Renal cortex interstitium (tissue), 11 donors: ENCODE data around the gene AR. TPM values are rescaled to one million over a fixed set of nuclear protein-coding genes. Genes with fewer than 3 reads are reported as not detected.

ENCODE experiments used
- DNase-seq, 11 donors: peaks; one replicate each; pipeline ENCODE4 v3.0.0-alpha.2; 2013; ENCODE audit warnings: low read depth in 9 of 11, low spot score in 4 of 11; ENCODE audit errors: extremely low read depth in 1 of 11
- polyA plus RNA-seq, 3 donors: library from polyadenylated mRNA; unstranded; fragments of 120-200 nt; gene quantifications; one replicate each; pipeline ENCODE4 v1.2.1, GENCODE V29; 2013; ENCODE audit not compliant: insufficient read length in 3 of 3

AR gene
- polyA plus RNA-seq, 3 donors, result 2.3 to 3.3 (median 2.9) TPM

- no peak for DNase-seq
Observed at GRCh38 chrX:67717571-67717970, 173.8 kb downstream of the AR start.

GRCh38 chrX:67718926-67719325 lies 175.1 kb downstream of the AR start:
- no peak for DNase-seq

GRCh38 chrX:67720344-67720743 lies 176.5 kb downstream of the AR start:
- no peak for DNase-seq

- DNase-seq, result no peak
Observed at GRCh38 chrX:67721321-67721720, 177.5 kb downstream of the AR start.

GRCh38 chrX:67723580-67724351 lies 179.9 kb downstream of the AR start:
- DNase-seq, result no peak

- no peak for DNase-seq
Observed at GRCh38 chrX:67724359-67725110, 180.7 kb downstream of the AR start.

- no peak for DNase-seq
Observed at GRCh38 chrX:67725471-67725870, 181.7 kb downstream of the AR start.

- no peak for DNase-seq
Observed at GRCh38 chrX:67726018-67726417, 182.2 kb downstream of the AR start.

GRCh38 chrX:67727576-67727975 lies 183.8 kb downstream of the AR start:
- no peak for DNase-seq

GRCh38 chrX:67730296-67730695 lies 186.5 kb downstream of the AR start:
- DNase-seq, result no peak

- peak in 1 of 11 donors; percentile 8 for DNase-seq
Observed at GRCh38 chrX:67731061-67731460, 187.2 kb downstream of the AR start.

- DNase-seq, result no peak
Observed at GRCh38 chrX:67732864-67733263, 189.0 kb downstream of the AR start.

GRCh38 chrX:67734111-67734753 lies 190.4 kb downstream of the AR start:
- DNase-seq, result no peak

GRCh38 chrX:67749536-67749935 lies 205.7 kb downstream of the AR start:
- peak in 5 of 11 donors; percentile 1 to 12 (median 4) for DNase-seq

- no peak for DNase-seq
Observed at GRCh38 chrX:67750694-67751093, 206.9 kb downstream of the AR start.

- no peak for DNase-seq
Observed at GRCh38 chrX:67759018-67759417, 215.2 kb downstream of the AR start.

GRCh38 chrX:67777148-67777547 lies 233.3 kb downstream of the AR start:
- DNase-seq, result no peak

- DNase-seq, result no peak
Observed at GRCh38 chrX:67779099-67779498, 235.3 kb downstream of the AR start.
